GM19455 (cell line): Measurements from ENCODE around the gene MAST2.
A peak's percentile ranks its signal among the peaks of the same experiment; 100 is the strongest.

Experiments
- ATAC-seq: cut with Tn5 transposase; IDR thresholded peaks from one replicate; pipeline ENCODE4 v1.9.1; 2021; ENCODE audit not compliant: unreplicated experiment

MAST2 gene

GRCh38 chr1:45803299-45803780 lies at the start of gene MAST2:
TSS of gene MAST2 (plus strand) at chr1:45803612. CDS start at chr1:45803896, 284 bp downstream.
- ATAC-seq = peak; percentile 85

GRCh38 chr1:45755697-45756096 lies 47.7 kb upstream of the MAST2 start:
- ATAC-seq = no peak

- no peak for ATAC-seq
These were observed 41.1 kb upstream of the MAST2 start for GRCh38 chr1:45762291-45762690.

- ATAC-seq = no peak
These were observed 37.2 kb upstream of the MAST2 start for GRCh38 chr1:45765999-45766792.

GRCh38 chr1:45767035-45767434 lies 36.4 kb upstream of the MAST2 start:
- ATAC-seq = no peak

- no peak for ATAC-seq
These were observed 34.0 kb upstream of the MAST2 start for GRCh38 chr1:45769261-45769932.

- ATAC-seq = no peak
These were observed 30.4 kb upstream of the MAST2 start for GRCh38 chr1:45772971-45773370.

- no peak for ATAC-seq
These were observed 27.6 kb upstream of the MAST2 start for GRCh38 chr1:45775794-45776193.

- no peak for ATAC-seq
These were observed 17.8 kb upstream of the MAST2 start for GRCh38 chr1:45785583-45785982.

- no peak for ATAC-seq
These were observed 15.5 kb upstream of the MAST2 start for GRCh38 chr1:45787905-45788304.

GRCh38 chr1:45789601-45790000 lies 13.8 kb upstream of the MAST2 start:
- no peak for ATAC-seq

GRCh38 chr1:45792744-45793143 lies 10.7 kb upstream of the MAST2 start:
- ATAC-seq = no peak

- no peak for ATAC-seq
These were observed 9.3 kb upstream of the MAST2 start for GRCh38 chr1:45793942-45794604.

GRCh38 chr1:45796381-45796780 lies 7.0 kb upstream of the MAST2 start:
- no peak for ATAC-seq

- ATAC-seq = no peak
These were observed 6.5 kb upstream of the MAST2 start for GRCh38 chr1:45796946-45797345.

- no peak for ATAC-seq
These were observed 2.5 kb upstream of the MAST2 start for GRCh38 chr1:45800899-45801298.

GRCh38 chr1:45802343-45803298 lies 791 bp upstream of the MAST2 start:
- peak; percentile 33 for ATAC-seq

GRCh38 chr1:45803781-45804668 lies 613 bp downstream of the MAST2 start:
- peak; percentile 32 for ATAC-seq

- no peak for ATAC-seq
These were observed 1.2 kb downstream of the MAST2 start for GRCh38 chr1:45804669-45804969.

- no peak for ATAC-seq
These were observed 2.7 kb downstream of the MAST2 start for GRCh38 chr1:45806129-45806528.
